ENCODE results near the gene COL16A1.
A peak's percentile ranks its signal among the peaks of the same experiment; 100 is the strongest.

Gene COL16A1

DNA sequence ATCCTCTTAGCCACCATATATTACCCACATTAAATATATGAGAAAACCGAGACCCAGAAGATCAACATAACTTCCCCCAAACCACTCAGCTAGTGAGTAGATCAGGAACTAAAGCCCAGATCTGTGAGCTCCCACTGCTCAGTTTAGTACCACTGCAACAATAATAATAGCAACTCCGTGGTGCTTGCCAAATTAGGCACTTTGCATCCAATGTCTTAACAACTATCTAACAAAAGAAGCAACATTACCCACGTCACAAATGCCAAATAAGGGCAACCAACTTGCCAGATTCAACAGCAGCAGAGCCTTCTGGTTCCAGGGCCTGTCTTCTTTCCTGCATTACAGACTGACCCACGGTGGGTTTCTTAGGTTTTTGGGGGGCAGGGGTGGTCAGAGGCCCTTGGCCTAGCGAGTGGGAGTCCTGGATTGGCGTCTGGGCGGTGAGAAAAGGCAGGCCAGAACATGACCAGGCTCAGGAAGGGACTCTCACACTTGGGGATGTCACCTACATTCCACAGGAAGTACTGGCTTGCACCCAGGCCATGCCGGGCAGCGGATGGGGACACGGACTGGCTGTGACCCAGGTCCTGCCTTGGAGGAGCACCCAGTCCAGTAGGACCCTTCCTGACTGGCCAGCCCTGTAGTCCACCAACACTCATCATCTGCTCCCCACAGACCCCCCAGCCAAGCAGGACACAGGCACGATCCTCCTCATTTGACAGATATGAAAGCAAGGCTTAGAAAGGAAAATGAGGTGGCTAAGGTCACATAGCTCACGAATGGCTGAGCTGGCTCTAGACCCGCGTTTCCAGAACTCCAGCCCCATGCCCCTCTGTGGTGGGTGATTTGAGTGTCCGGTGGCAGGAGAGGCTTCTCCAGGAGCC lies 81.7 kb downstream of the COL16A1 start:
- DNase-seq, result no peak

- DNase-seq, result no peak
Observed at GRCh38 chr1:31621498-31621820, 82.4 kb downstream of the COL16A1 start.

GRCh38 chr1:31620631-31621497 lies 83.0 kb downstream of the COL16A1 start:
- no peak for DNase-seq

- no peak for DNase-seq
Observed at GRCh38 chr1:31618916-31619846, 84.6 kb downstream of the COL16A1 start.

GRCh38 chr1:31617916-31618746 lies 85.7 kb downstream of the COL16A1 start:
- peak in 1 of 2 donors; percentile 49 for DNase-seq

- DNase-seq, result no peak
Observed at GRCh38 chr1:31617218-31617915, 86.5 kb downstream of the COL16A1 start, which contains the start of gene HCRTR1. Gene HCRTR1, plus strand, starts transcription at chr1:31617689. Its CDS starts 1,504 bp downstream, at chr1:31619193.

DNA sequence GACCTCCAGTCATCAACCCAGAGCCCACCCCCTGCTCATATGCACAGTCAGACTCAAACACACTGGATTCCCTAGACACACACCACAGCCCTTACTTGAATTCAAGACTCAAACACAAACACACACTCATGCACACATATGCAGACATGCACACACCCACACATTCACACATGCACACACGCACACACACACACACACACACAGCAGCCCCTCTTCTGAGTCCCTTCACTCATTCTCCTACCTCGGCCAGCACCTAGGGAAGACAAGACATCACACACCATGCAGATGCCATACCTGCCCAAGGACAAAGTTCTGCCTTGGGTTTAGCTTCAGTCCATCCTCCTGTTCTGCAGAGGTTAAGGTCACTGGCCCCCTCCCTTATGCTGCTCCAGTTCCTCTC lies 87.9 kb downstream of the COL16A1 start:
- DNase-seq, result no peak

DNA sequence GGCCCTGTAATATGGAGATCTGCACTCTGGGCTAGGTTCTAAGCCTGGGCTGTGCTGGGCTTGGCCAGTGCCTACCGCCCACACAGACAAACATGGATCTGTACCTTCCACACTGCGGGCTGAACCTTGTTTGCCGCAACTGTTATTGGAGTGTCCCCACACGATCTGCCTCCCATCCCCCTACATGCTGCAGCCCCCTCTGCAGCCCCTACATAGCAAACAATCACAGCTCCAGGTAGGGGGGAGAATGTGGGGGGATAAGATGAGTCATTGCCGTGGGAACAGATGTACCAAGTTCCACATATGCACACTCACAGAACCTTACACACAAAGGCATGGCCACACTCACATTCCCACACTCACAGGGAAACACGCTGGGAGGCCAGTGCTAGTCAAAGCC lies 88.4 kb downstream of the COL16A1 start:
- DNase-seq, result no peak

DNA sequence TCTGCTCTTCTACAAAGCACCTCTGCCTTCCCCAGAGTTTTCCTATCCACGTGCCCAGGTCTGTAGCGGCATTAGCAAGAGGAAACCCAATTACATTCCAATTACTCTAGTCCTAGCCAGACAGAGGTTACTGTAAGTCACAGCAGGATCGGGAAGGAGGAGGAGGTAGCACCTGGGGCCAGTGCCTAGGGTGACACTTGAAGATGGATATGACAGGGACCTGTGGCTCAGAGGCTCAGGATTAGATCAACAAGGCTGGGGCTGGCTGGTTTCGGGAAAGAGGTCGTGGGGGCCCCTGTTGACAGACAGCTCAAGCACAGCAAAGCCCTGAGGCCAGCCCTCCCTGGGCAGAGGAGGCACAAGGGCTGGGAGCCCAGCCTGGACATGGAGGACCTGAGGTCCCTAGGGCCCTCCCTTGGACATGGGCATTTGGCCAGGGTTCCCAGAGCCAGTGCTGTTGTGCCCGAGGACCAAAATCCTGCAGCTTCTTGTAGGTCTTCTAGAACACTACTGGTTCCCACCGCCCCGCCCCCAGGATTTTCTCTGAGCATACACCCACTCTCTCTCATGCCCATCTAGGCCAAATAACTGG lies 89.3 kb downstream of the COL16A1 start:
- no peak for DNase-seq

- no peak for DNase-seq
Observed at GRCh38 chr1:31609514-31610118, 94.2 kb downstream of the COL16A1 start.

DNA sequence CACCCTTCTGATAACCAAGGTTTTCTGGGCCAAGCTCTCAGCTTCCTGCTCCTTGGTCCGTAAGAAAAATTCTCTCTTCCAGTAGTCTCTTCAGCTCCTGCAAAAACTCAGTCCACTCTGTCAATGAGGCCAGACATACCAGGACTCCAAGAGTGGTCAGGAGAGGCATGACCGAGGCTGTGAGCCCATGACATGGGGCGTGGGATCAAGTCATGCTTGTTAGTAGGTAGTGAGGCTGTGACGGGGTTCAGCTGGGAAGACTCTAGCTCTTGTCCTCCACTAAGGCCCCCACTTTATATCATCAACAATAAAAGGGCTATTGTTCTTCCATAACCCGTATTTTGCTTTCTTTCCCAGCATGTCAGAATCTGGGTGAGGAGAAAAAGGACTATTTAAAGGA lies 96.5 kb downstream of the COL16A1 start:
- no peak for DNase-seq

DNA sequence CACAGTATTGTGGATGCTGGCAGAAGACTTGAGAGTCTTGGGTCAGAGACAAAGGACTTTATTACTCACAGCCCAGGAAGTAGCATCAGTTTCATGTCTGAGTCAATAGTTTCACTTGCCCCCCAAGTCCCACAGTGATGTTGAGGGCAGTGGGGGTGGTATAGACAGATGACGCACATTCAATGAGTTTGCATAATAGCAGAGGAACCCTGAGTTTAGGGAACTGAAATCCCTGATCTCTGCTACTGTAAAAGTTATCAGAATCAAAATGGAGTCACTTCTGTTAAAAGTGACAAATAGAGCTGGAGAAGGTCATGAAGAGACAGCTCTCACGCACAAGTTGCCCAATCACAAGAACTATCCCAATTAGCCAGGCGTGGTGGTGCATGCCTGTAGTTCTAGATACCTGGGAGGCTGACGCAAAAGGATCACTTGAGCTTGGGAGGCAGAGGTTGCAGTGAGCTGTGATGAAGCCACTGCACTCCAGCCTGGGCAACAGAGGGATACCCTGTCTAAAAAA lies 97.8 kb downstream of the COL16A1 start:
- DNase-seq, result peak; percentile 90 to 95

Data from inflammatory macrophage treated with lipopolysaccharide for 1 hour (primary cell).